ENCODE results near the gene RHBDF2. TPM values are rescaled to one million over a fixed set of nuclear protein-coding genes. Genes with fewer than 3 reads are reported as not detected.

The RHBDF2 gene
- total RNA-seq, 1 experiment from 2014 or later = 33.0 TPM

GRCh38 chr17:76478730-76479514 is 22.3 kb downstream of the RHBDF2 start:
- Mint-ChIP-seq H3K4me3 (no peak overlapping the region), H3K36me3 (no peaks in the 10 kb centered on the region), H3K4me1 (no peaks in the 10 kb centered on the region), H3K27me3 (ENCODE audit: low read depth) (no peaks in the 10 kb centered on the region), H3K27ac (no peak overlapping the region), H3K9me3 (no peaks in the 10 kb centered on the region)
- ChIA-PET POLR2A (no interaction called here), CTCF (interaction anchor here (2.1 kb wide), 1 partner anchor 44 kb away, joined by 8 read pairs; no protein-coding TSS in a partner anchor)
- TF ChIP-seq, protein P1, sequence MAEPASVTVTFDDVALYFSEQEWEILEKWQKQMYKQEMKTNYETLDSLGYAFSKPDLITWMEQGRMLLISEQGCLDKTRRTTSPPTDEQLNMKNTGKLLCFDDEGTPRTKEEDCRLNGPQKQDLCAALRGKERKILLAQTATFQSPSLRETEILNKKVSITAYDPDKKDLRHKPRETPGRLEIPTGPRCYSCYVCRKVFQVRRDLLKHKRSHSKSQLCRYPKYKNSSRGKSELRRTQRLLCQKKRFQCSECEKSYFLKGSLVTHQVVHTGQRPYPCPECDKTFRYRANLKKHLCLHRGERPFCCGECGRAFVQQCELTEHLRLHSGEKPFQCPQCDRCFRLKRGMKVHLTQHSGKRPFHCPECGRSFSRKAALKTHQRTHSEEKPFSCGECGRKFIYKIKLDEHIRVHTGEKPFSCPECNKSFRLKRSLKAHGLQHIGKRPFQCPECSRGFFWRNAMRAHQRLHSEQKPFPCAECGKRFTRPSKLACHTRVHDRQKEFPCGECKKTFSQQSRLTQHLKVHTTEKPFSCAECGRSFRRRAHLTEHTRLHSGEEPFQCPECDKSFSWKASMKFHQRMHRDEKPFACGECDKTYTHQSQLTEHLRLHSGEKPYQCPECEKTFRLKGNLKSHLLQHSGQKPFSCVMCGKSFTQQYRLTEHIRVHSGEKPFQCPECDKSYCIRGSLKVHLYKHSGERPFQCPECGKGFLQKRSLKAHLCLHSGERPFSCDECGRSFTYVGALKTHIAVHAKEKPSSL (CRISPR knock-in tag; conservative IDR thresholded peaks at IDR 0.05) = no peak
- TF ChIP-seq E2F4 (CRISPR knock-in tag; IDR thresholded peaks at IDR 0.05; ENCODE audit: borderline replicate concordance, low read depth) (no peak), NFYB (CRISPR knock-in tag; conservative IDR thresholded peaks at IDR 0.05; ENCODE audit: low read depth) (no peak), TCF7 (CRISPR knock-in tag; IDR thresholded peaks at IDR 0.05; ENCODE audit: low read depth) (no peak), ELF4 (CRISPR knock-in tag; IDR thresholded peaks at IDR 0.05; ENCODE audit: low read depth) (no peak), CBFB (CRISPR knock-in tag; IDR thresholded peaks at IDR 0.05; ENCODE audit: low read depth) (no peak), EMX1 (CRISPR knock-in tag; IDR thresholded peaks at IDR 0.05) (no peak), JUN (CRISPR knock-in tag; IDR thresholded peaks at IDR 0.05) (no peak), IRF2 (CRISPR knock-in tag; IDR thresholded peaks at IDR 0.05; ENCODE audit: borderline replicate concordance, low read depth) (no peak), ATF6 (CRISPR knock-in tag; IDR thresholded peaks at IDR 0.05) (no peak), ATF2 (CRISPR knock-in tag; IDR thresholded peaks at IDR 0.05; ENCODE audit: borderline replicate concordance, low read depth) (no peak), RELA (CRISPR knock-in tag; IDR thresholded peaks at IDR 0.05; ENCODE audit: borderline replicate concordance) (no peak)
- TF ChIP-seq, protein P2, sequence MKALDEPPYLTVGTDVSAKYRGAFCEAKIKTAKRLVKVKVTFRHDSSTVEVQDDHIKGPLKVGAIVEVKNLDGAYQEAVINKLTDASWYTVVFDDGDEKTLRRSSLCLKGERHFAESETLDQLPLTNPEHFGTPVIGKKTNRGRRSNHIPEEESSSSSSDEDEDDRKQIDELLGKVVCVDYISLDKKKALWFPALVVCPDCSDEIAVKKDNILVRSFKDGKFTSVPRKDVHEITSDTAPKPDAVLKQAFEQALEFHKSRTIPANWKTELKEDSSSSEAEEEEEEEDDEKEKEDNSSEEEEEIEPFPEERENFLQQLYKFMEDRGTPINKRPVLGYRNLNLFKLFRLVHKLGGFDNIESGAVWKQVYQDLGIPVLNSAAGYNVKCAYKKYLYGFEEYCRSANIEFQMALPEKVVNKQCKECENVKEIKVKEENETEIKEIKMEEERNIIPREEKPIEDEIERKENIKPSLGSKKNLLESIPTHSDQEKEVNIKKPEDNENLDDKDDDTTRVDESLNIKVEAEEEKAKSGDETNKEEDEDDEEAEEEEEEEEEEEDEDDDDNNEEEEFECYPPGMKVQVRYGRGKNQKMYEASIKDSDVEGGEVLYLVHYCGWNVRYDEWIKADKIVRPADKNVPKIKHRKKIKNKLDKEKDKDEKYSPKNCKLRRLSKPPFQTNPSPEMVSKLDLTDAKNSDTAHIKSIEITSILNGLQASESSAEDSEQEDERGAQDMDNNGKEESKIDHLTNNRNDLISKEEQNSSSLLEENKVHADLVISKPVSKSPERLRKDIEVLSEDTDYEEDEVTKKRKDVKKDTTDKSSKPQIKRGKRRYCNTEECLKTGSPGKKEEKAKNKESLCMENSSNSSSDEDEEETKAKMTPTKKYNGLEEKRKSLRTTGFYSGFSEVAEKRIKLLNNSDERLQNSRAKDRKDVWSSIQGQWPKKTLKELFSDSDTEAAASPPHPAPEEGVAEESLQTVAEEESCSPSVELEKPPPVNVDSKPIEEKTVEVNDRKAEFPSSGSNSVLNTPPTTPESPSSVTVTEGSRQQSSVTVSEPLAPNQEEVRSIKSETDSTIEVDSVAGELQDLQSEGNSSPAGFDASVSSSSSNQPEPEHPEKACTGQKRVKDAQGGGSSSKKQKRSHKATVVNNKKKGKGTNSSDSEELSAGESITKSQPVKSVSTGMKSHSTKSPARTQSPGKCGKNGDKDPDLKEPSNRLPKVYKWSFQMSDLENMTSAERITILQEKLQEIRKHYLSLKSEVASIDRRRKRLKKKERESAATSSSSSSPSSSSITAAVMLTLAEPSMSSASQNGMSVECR (CRISPR knock-in tag; IDR thresholded peaks at IDR 0.05; ENCODE audit: borderline replicate concordance) = no peak
- TF ChIP-seq, protein P3, sequence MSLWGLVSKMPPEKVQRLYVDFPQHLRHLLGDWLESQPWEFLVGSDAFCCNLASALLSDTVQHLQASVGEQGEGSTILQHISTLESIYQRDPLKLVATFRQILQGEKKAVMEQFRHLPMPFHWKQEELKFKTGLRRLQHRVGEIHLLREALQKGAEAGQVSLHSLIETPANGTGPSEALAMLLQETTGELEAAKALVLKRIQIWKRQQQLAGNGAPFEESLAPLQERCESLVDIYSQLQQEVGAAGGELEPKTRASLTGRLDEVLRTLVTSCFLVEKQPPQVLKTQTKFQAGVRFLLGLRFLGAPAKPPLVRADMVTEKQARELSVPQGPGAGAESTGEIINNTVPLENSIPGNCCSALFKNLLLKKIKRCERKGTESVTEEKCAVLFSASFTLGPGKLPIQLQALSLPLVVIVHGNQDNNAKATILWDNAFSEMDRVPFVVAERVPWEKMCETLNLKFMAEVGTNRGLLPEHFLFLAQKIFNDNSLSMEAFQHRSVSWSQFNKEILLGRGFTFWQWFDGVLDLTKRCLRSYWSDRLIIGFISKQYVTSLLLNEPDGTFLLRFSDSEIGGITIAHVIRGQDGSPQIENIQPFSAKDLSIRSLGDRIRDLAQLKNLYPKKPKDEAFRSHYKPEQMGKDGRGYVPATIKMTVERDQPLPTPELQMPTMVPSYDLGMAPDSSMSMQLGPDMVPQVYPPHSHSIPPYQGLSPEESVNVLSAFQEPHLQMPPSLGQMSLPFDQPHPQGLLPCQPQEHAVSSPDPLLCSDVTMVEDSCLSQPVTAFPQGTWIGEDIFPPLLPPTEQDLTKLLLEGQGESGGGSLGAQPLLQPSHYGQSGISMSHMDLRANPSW (CRISPR knock-in tag; conservative IDR thresholded peaks at IDR 0.05; ENCODE audit: low read depth) = no peak
- TF ChIP-seq, protein P4, sequence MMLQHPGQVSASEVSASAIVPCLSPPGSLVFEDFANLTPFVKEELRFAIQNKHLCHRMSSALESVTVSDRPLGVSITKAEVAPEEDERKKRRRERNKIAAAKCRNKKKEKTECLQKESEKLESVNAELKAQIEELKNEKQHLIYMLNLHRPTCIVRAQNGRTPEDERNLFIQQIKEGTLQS (CRISPR knock-in tag; conservative IDR thresholded peaks at IDR 0.05) = no peak
- TF ChIP-seq, protein P5, sequence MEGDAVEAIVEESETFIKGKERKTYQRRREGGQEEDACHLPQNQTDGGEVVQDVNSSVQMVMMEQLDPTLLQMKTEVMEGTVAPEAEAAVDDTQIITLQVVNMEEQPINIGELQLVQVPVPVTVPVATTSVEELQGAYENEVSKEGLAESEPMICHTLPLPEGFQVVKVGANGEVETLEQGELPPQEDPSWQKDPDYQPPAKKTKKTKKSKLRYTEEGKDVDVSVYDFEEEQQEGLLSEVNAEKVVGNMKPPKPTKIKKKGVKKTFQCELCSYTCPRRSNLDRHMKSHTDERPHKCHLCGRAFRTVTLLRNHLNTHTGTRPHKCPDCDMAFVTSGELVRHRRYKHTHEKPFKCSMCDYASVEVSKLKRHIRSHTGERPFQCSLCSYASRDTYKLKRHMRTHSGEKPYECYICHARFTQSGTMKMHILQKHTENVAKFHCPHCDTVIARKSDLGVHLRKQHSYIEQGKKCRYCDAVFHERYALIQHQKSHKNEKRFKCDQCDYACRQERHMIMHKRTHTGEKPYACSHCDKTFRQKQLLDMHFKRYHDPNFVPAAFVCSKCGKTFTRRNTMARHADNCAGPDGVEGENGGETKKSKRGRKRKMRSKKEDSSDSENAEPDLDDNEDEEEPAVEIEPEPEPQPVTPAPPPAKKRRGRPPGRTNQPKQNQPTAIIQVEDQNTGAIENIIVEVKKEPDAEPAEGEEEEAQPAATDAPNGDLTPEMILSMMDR (IDR thresholded peaks at IDR 0.05) = no peak
- TF ChIP-seq, protein P6, sequence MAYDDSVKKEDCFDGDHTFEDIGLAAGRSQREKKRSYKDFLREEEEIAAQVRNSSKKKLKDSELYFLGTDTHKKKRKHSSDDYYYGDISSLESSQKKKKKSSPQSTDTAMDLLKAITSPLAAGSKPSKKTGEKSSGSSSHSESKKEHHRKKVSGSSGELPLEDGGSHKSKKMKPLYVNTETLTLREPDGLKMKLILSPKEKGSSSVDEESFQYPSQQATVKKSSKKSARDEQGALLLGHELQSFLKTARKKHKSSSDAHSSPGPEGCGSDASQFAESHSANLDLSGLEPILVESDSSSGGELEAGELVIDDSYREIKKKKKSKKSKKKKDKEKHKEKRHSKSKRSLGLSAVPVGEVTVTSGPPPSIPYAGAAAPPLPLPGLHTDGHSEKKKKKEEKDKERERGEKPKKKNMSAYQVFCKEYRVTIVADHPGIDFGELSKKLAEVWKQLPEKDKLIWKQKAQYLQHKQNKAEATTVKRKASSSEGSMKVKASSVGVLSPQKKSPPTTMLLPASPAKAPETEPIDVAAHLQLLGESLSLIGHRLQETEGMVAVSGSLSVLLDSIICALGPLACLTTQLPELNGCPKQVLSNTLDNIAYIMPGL (CRISPR knock-in tag; IDR thresholded peaks at IDR 0.05) = no peak
- DNase-seq (ENCODE audit: low spot score) (no peak), ATAC-seq (no peak)

All from WTC11 (cell line).